Esophagus muscularis mucosa (tissue), 4 donors: Measurements from ENCODE around the gene OR2A5.

Source experiments
- CTCF ChIP-seq, 3 experiments: fragments of 200-600 bp in 2 of 3; fragments of 450-650 bp in 1 of 3; sonication (generic) in 2 of 3; IDR thresholded peaks; one replicate each; pipeline ENCODE4 v1.5.1; 2017 to 2019; ENCODE audit warnings: antibody characterized with exemption in 3 of 3, mild to moderate bottlenecking in 2 of 3, moderate library complexity in 1 of 3
- EP300 ChIP-seq: sonication (generic); formaldehyde crosslinking; IDR thresholded peaks from one replicate; pipeline ENCODE4 v1.6.1; 2017; ENCODE audit warnings: antibody characterized with exemption
- POLR2A ChIP-seq: fragments of 450-650 bp; IDR thresholded peaks from one replicate; pipeline ENCODE4 v1.6.1; 2017; ENCODE audit warnings: antibody characterized with exemption, moderate library complexity, mild to moderate bottlenecking, low read depth
- POLR2AphosphoS5 ChIP-seq, 2 donors: sonication (generic); formaldehyde crosslinking; IDR thresholded peaks; one replicate each; pipeline ENCODE4 v1.6.1; 2017; ENCODE audit warnings: antibody characterized with exemption in 2 of 2

GRCh38 chr7:144063710-144064109 lies 15.0 kb downstream of the OR2A5 start:
- no peak for TF ChIP-seq CTCF (IDR thresholded peaks at IDR 0.05)
- no peak for TF ChIP-seq POLR2A
- TF ChIP-seq POLR2AphosphoS5 (IDR thresholded peaks at IDR 0.05), result no peak
- TF ChIP-seq EP300, result no peak
